Calu3 (cell line): ENCODE data around the gene CNTLN. TPM values are rescaled to one million over a fixed set of nuclear protein-coding genes. Genes with fewer than 3 reads are reported as not detected.

Experiments used
- BruUV-seq: library from RNA; stranded (reverse); fragments of 400-500 nt; replicated peaks from 2 replicates; lab custom pipeline; 2021; lab: Mats Ljungman, UMichigan
- CTCF ChIA-PET: fragments of 300-600 bp; sonication (Branson Sonifier 250); formaldehyde crosslinking; loops from one replicate; lab custom pipeline; 2022; ENCODE audit warnings: antibody characterized with exemption; lab: Charles Lee
- DNase-seq: peaks from one replicate; pipeline ENCODE4 v3.0.0; 2022
- H3K27ac Mint-ChIP-seq: one replicate; pipeline ENCODE4 v1.8.0; 2022; ENCODE audit warnings: mixed read lengths; ENCODE audit not compliant: unreplicated experiment
- H3K27me3 Mint-ChIP-seq: one replicate; pipeline ENCODE4 v1.8.0; 2022; ENCODE audit warnings: mixed read lengths; ENCODE audit not compliant: unreplicated experiment
- H3K36me3 Mint-ChIP-seq: one replicate; pipeline ENCODE4 v1.8.0; 2022; ENCODE audit warnings: mild to moderate bottlenecking, moderate library complexity, mixed read lengths; ENCODE audit not compliant: insufficient read depth, unreplicated experiment
- H3K4me1 Mint-ChIP-seq: one replicate; pipeline ENCODE4 v1.8.0; 2022; ENCODE audit warnings: mild to moderate bottlenecking, low read depth, mixed read lengths; ENCODE audit not compliant: unreplicated experiment
- H3K4me3 Mint-ChIP-seq: one replicate; pipeline ENCODE4 v1.8.0; 2022; ENCODE audit warnings: mild to moderate bottlenecking, low read depth, moderate library complexity, mixed read lengths; ENCODE audit not compliant: unreplicated experiment
- H3K9me3 Mint-ChIP-seq: one replicate; pipeline ENCODE4 v1.8.0; 2022; ENCODE audit warnings: low read depth, mixed read lengths; ENCODE audit not compliant: unreplicated experiment
- intact Hi-C: fragments of 100-400 bp; cut with micrococcal nuclease; formaldehyde crosslinking; loops from one replicate; pipeline ENCODE4 v1.10.0; 2022; ENCODE audit not compliant: unreplicated experiment
- total RNA-seq: library from RNA; stranded (reverse); gene quantifications from 2 replicates; pipeline ENCODE4 v1.2.3, GENCODE V29; 2022
- TF ChIP-seq, protein P1 (sequence below): fragments of 200-600 bp; IDR thresholded peaks from one replicate; pipeline ENCODE4 v1.8.0; 2022; ENCODE audit warnings: antibody characterized with exemption; ENCODE audit not compliant: unreplicated experiment

The CNTLN gene
- total RNA-seq, 1 experiment from 2014 or later = 6.7 TPM

DNA sequence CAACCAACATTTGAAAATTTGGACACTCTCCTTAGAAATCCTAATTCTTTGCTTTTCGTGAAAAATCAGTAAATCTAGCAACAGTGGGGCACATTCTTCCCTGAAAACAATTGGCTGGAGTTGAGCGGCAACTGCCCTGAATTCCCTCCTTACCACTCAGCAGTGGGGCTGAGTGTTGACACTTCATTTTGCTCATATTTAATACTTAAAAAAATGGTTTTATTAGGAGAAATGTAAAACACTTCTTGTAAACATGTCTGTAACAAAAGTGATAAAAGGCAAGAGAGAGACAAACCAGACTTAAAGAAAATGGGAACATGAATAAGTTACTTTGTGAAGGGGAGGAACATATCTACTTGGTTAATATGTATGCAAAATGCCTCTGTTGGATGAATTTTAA, 193.5 kb downstream of the CNTLN start:
- intact Hi-C loops = no loop called here
- H3K9me3 Mint-ChIP-seq = no peaks in the 10 kb centered on the region
- BruUV-seq = no TSS peak
- CTCF ChIA-PET = no interaction called here
- H3K27me3 Mint-ChIP-seq = no peaks in the 10 kb centered on the region
- H3K27ac Mint-ChIP-seq = no peak overlapping the region
- H3K4me1 Mint-ChIP-seq = no peaks in the 10 kb centered on the region
- no peak overlapping the region for H3K4me3 Mint-ChIP-seq
- TF ChIP-seq, protein P1, sequence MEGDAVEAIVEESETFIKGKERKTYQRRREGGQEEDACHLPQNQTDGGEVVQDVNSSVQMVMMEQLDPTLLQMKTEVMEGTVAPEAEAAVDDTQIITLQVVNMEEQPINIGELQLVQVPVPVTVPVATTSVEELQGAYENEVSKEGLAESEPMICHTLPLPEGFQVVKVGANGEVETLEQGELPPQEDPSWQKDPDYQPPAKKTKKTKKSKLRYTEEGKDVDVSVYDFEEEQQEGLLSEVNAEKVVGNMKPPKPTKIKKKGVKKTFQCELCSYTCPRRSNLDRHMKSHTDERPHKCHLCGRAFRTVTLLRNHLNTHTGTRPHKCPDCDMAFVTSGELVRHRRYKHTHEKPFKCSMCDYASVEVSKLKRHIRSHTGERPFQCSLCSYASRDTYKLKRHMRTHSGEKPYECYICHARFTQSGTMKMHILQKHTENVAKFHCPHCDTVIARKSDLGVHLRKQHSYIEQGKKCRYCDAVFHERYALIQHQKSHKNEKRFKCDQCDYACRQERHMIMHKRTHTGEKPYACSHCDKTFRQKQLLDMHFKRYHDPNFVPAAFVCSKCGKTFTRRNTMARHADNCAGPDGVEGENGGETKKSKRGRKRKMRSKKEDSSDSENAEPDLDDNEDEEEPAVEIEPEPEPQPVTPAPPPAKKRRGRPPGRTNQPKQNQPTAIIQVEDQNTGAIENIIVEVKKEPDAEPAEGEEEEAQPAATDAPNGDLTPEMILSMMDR = no peak
- DNase-seq = no peak
- no peaks in the 10 kb centered on the region for H3K36me3 Mint-ChIP-seq

DNA sequence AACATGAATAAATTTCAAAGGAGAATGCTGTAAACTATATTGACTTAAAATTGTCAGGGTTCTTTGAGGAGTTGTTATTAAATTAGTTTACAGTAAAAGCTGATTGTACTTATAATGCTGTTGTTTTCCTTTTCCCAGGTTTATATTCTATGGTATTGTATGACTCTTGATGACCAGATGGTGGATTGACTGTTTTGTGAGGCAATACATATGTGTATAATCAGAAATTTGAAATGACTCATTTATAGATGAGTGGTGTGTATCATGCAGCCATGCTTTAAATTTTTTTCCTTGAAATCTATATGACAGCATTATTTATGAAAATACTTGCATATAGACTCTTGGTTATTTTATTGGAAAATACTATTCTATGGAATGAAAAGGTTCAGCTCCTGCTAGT, 195.3 kb downstream of the CNTLN start:
- TF ChIP-seq, protein P1 = no peak
- no peaks in the 10 kb centered on the region for H3K27me3 Mint-ChIP-seq
- no peak for DNase-seq
- no peak overlapping the region for H3K27ac Mint-ChIP-seq
- no peaks in the 10 kb centered on the region for H3K36me3 Mint-ChIP-seq
- no peaks in the 10 kb centered on the region for H3K4me1 Mint-ChIP-seq
- H3K4me3 Mint-ChIP-seq = no peak overlapping the region
- intact Hi-C loops = loop anchor here (10.0 kb wide), 1 partner anchor 215 kb away; no protein-coding TSS in a partner anchor
- CTCF ChIA-PET = no interaction called here
- BruUV-seq = no TSS peak
- no peaks in the 10 kb centered on the region for H3K9me3 Mint-ChIP-seq

DNA sequence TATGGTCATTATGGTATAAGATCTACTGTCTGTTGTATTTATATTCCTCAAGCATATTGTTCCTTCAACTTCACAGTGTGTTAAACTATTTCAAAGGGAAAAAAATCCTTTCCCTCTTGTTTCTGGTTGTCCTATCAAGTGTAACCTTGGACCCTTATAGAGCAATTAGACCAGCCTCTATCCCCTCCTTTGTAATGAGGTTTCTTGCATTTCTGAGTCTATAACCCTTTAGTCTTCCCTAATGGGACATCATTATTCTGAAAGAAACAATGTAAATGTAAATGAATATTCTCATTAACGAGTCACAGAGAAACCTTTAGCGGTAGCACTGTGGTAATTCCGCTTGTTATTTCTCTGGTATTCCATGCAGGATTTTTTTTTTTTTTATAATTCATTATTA, 197.3 kb downstream of the CNTLN start:
- CTCF ChIA-PET = no interaction called here
- Mint-ChIP-seq H3K27ac (no peak overlapping the region), H3K27me3 (no peaks in the 10 kb centered on the region), H3K9me3 (no peaks in the 10 kb centered on the region), H3K4me3 (no peak overlapping the region), H3K4me1 (no peaks in the 10 kb centered on the region), H3K36me3 (no peaks in the 10 kb centered on the region)
- no TSS peak for BruUV-seq
- DNase-seq = no peak
- intact Hi-C loops = loop anchor here (10.0 kb wide), 1 partner anchor 217 kb away; no protein-coding TSS in a partner anchor
- TF ChIP-seq, protein P1 = no peak

DNA sequence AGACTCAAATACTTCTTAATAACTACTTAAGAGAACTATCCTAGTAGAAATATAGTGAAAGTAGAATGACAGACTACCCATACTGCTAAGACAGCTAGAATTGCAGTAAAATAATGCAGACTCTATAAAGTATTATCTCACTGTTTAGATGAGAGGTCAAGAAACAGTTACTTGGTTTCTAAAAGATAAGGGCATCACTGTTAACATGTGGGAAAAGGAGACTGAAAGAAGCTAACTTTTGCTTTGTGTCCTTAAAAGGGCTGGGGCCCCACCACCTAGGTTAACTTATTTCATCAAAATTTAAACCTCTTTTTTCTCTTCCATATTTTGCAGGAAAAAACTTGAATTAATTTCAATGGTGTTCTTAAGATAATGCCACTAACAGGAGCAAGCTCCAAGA, 204.3 kb downstream of the CNTLN start:
- no peaks in the 10 kb centered on the region for H3K27me3 Mint-ChIP-seq
- no peaks in the 10 kb centered on the region for H3K4me1 Mint-ChIP-seq
- peaks cover 5% of the 10 kb centered on the region for H3K36me3 Mint-ChIP-seq
- H3K4me3 Mint-ChIP-seq = no peak overlapping the region
- intact Hi-C loops = loop anchor here (10.0 kb wide), 1 partner anchor 224 kb away; no protein-coding TSS in a partner anchor
- no peak overlapping the region for H3K27ac Mint-ChIP-seq
- DNase-seq = no peak
- no peaks in the 10 kb centered on the region for H3K9me3 Mint-ChIP-seq
- TF ChIP-seq, protein P1 = no peak
- CTCF ChIA-PET = no interaction called here
- no TSS peak for BruUV-seq
